IMR-90 (cell line): Measurements from ENCODE around the gene NCKAP5. TPM values are rescaled to one million over a fixed set of nuclear protein-coding genes. Genes with fewer than 3 reads are reported as not detected.

Experiments used
- ATAC-seq: fragments of 200-7000 bp; cut with Tn5 transposase; 2 replicates; pipeline ENCODE4 v1.9.1; 2020; ENCODE audit warnings: low read depth, mild to moderate bottlenecking, moderate library complexity
- BruUV-seq: library from RNA; stranded (reverse); fragments of 400-500 nt; replicated peaks from 2 replicates; lab custom pipeline; 2021; lab: Mats Ljungman, UMichigan
- CTCF ChIA-PET: fragments of 300-600 bp; formaldehyde crosslinking; extraction: SDS; loops from one replicate; lab custom pipeline; 2021; ENCODE audit warnings: antibody characterized with exemption; lab: Yijun Ruan, JAX
- POLR2A ChIA-PET: fragments of 300-600 bp; sonication (Branson Sonifier 250); formaldehyde crosslinking; loops from one replicate; lab custom pipeline; 2022; ENCODE audit warnings: antibody characterized with exemption; ENCODE audit not compliant: unreplicated experiment; lab: Charles Lee
- DNase-seq: peaks from one replicate; pipeline ENCODE4 v3.0.0; 2013
- H2AFZ ChIP-seq: replicated peaks from 2 replicates; pipeline ENCODE3; 2013; ENCODE audit warnings: low read length, mild to moderate bottlenecking; ENCODE audit not compliant: poor library complexity
- H2AK5ac ChIP-seq: 2 replicates; pipeline ENCODE4 v1.6.1; 2013; ENCODE audit warnings: low read depth, low read length, inconsistent platforms
- H2AK9ac ChIP-seq: replicated peaks from 2 replicates; pipeline ENCODE3; 2013; ENCODE audit warnings: mild to moderate bottlenecking, low read depth, low read length, moderate library complexity; ENCODE audit not compliant: poor library complexity
- H2BK120ac ChIP-seq: 2 replicates; pipeline ENCODE4 v1.6.1; 2013; ENCODE audit warnings: low read depth, low read length, inconsistent platforms
- H2BK15ac ChIP-seq: 3 replicates; pipeline ENCODE4 v1.6.1; 2013; ENCODE audit warnings: low read depth, low read length, inconsistent platforms
- H2BK20ac ChIP-seq: 2 replicates; pipeline ENCODE4 v1.6.1; 2013; ENCODE audit warnings: low read depth, mild to moderate bottlenecking, inconsistent platforms, low read length, moderate library complexity
- H2BK5ac ChIP-seq: 2 replicates; pipeline ENCODE4 v1.6.1; 2013; ENCODE audit warnings: mild to moderate bottlenecking, low read depth, low read length, inconsistent platforms; ENCODE audit not compliant: poor library complexity, severe bottlenecking
- H3K14ac ChIP-seq: replicated peaks from 2 replicates; pipeline ENCODE4 v1.6.1; 2013; ENCODE audit warnings: low read depth, low read length, inconsistent platforms
- H3K18ac ChIP-seq: 2 replicates; pipeline ENCODE4 v1.6.1; 2013; ENCODE audit warnings: low read depth, low read length, control low read depth
- H3K23ac ChIP-seq: 2 replicates; pipeline ENCODE4 v1.6.1; 2013; ENCODE audit warnings: low read depth, low read length, inconsistent platforms
- H3K27ac ChIP-seq: 2 replicates; pipeline ENCODE4 v1.5.1; 2013; ENCODE audit warnings: mild to moderate bottlenecking, control low read depth, low read length; ENCODE audit not compliant: insufficient read depth
- H3K27me3 ChIP-seq: 2 replicates; pipeline ENCODE4 v1.6.1; 2013; ENCODE audit warnings: low read length; ENCODE audit not compliant: control insufficient read depth, insufficient read depth
- H3K36me3 ChIP-seq: 2 replicates; pipeline ENCODE4 v1.6.1; 2013; ENCODE audit warnings: low read length, mixed read lengths; ENCODE audit not compliant: control insufficient read depth, insufficient read depth
- H3K4ac ChIP-seq: 2 replicates; pipeline ENCODE4 v1.6.1; 2013; ENCODE audit warnings: low read depth, low read length, inconsistent platforms
- H3K4me1 ChIP-seq: 2 replicates; pipeline ENCODE4 v1.6.1; 2013; ENCODE audit warnings: low read length, mixed read lengths; ENCODE audit not compliant: control insufficient read depth, insufficient read depth
- H3K4me2 ChIP-seq: 2 replicates; pipeline ENCODE4 v1.6.1; 2013; ENCODE audit warnings: low read depth, mild to moderate bottlenecking, control low read depth, low read length, moderate library complexity
- H3K4me3 ChIP-seq: 2 replicates; pipeline ENCODE4 v1.5.1; 2013; ENCODE audit warnings: low read depth, mild to moderate bottlenecking, control low read depth, low read length, moderate library complexity; ENCODE audit not compliant: insufficient read depth
- H3K56ac ChIP-seq: 2 replicates; pipeline ENCODE4 v1.6.1; 2013; ENCODE audit warnings: low read length, inconsistent platforms; ENCODE audit not compliant: insufficient read depth; ENCODE audit errors: extremely low read depth
- H3K79me1 ChIP-seq, 2 experiments: 2 replicates each; pipeline ENCODE4 v1.6.1; 2013; ENCODE audit warnings: low read length in 2 of 2, inconsistent platforms in 1 of 2, low read depth in 1 of 2
- H3K9ac ChIP-seq: 2 replicates; pipeline ENCODE4 v1.6.1; 2013; ENCODE audit warnings: low read depth, low read length, control low read depth
- H3K9me1 ChIP-seq: 2 replicates; pipeline ENCODE4 v1.6.1; 2013; ENCODE audit warnings: low read length, inconsistent platforms; ENCODE audit not compliant: insufficient read depth
- H3K9me3 ChIP-seq: 2 replicates; pipeline ENCODE4 v1.6.1; 2013; ENCODE audit warnings: low read length; ENCODE audit not compliant: control insufficient read depth, insufficient read depth
- H4K20me1 ChIP-seq: 2 replicates; pipeline ENCODE4 v1.6.1; 2013; ENCODE audit warnings: low read length, inconsistent platforms; ENCODE audit not compliant: insufficient read depth
- H4K5ac ChIP-seq: 2 replicates; pipeline ENCODE4 v1.6.1; 2013; ENCODE audit warnings: mild to moderate bottlenecking, low read depth, low read length, control low read depth
- H4K8ac ChIP-seq, 2 experiments: 2 replicates each; pipeline ENCODE4 v1.6.1; 2013; ENCODE audit warnings: low read depth in 2 of 2, low read length in 2 of 2, control low read depth in 1 of 2, inconsistent platforms in 1 of 2
- H4K91ac ChIP-seq: 2 replicates; pipeline ENCODE4 v1.6.1; 2013; ENCODE audit warnings: low read depth, low read length, inconsistent platforms; ENCODE audit not compliant: insufficient read depth
- CEBPB ChIP-seq: IDR thresholded peaks from 2 replicates; pipeline ENCODE4 v1.6.1; 2012; ENCODE audit warnings: low read depth, low read length, improper control_type of control experiment
- CHD1 ChIP-seq: IDR thresholded peaks from 2 replicates; pipeline ENCODE4 v1.6.1; 2012; ENCODE audit warnings: low read depth, low read length, improper control_type of control experiment
- FOS ChIP-seq: fragments of 150-350 bp; IDR thresholded peaks from 2 replicates; pipeline ENCODE4 v1.6.1; 2016; ENCODE audit warnings: low read depth, low read length
- MAFK ChIP-seq: IDR thresholded peaks from 2 replicates; pipeline ENCODE4 v1.6.1; 2012; ENCODE audit warnings: low read depth, low read length, improper control_type of control experiment
- MXI1 ChIP-seq: IDR thresholded peaks from 2 replicates; pipeline ENCODE4 v1.6.1; 2012; ENCODE audit warnings: low read depth, mild to moderate bottlenecking, low read length, moderate library complexity, borderline replicate concordance
- NFE2L2 ChIP-seq: fragments of 150-350 bp; IDR thresholded peaks from 2 replicates; pipeline ENCODE4 v1.6.1; 2016; ENCODE audit warnings: low read depth, mild to moderate bottlenecking, low read length
- POLR2A ChIP-seq: IDR thresholded peaks from 2 replicates; pipeline ENCODE4 v1.6.1; 2012; ENCODE audit warnings: mild to moderate bottlenecking, low read depth, low read length
- SMC3 ChIP-seq: fragments of 150-350 bp; IDR thresholded peaks from 2 replicates; pipeline ENCODE4 v1.6.1; 2016; ENCODE audit warnings: low read depth, mild to moderate bottlenecking, antibody characterized with exemption, low read length, moderate library complexity
- WGBS, 2 experiments: methylation state at CpG; one replicate each; pipeline versions ENCODE4 v1.1.5 to v1.1.7; 2013; ENCODE audit warnings: missing lambda C conversion rate in 2 of 2; ENCODE audit not compliant: insufficient read length in 1 of 2; ENCODE audit errors: extremely low coverage in 2 of 2; 5-methylcytosine and 5-hydroxymethylcytosine counted together
- dilution Hi-C: fragments of 300-500 bp; cut with HindIII; formaldehyde crosslinking; loops from one replicate; pipeline ENCODE4 v1.14.3; 2018; ENCODE audit warnings: low sequenced_read_pairs; ENCODE audit not compliant: unreplicated experiment
- in situ Hi-C: fragments of 300-500 bp; cut with MboI; formaldehyde crosslinking; loops from 3 replicates; pipeline ENCODE4 v1.14.3; 2019; ENCODE audit warnings: low sequenced_read_pairs, inconsistent platforms, mixed read lengths
- intact Hi-C: fragments of 100-400 bp; cut with micrococcal nuclease; formaldehyde crosslinking; loops from 2 replicates; pipeline ENCODE4 v1.10.0; 2022
- polyA plus RNA-seq, 3 experiments: library from polyadenylated mRNA; depleted of rRNA; stranded (reverse); fragments of >200 nt; gene quantifications; 2 replicates each; pipeline ENCODE4 v1.2.3, GENCODE V29; 2012; ENCODE audit warnings: low replicate concordance in 1 of 3
- total RNA-seq: library from RNA; depleted of rRNA; stranded (reverse); fragments of >200 nt; gene quantifications from 2 replicates; pipeline ENCODE4 v1.2.3, GENCODE V29; 2012
- TF ChIP-seq, protein P1 (sequence below): fragments of 150-350 bp; IDR thresholded peaks from 2 replicates; pipeline ENCODE4 v1.6.1; 2017; ENCODE audit warnings: mild to moderate bottlenecking, antibody characterized with exemption, low read length, low read depth
- TF ChIP-seq, protein P2 (sequence below): conservative IDR thresholded peaks from 2 replicates; pipeline ENCODE4 v1.5.1; 2012; ENCODE audit warnings: mild to moderate bottlenecking, low read depth, low read length, improper control_type of control experiment

The NCKAP5 gene
- total and polyA plus RNA-seq, 2 of the 4 experiments (the other 2 are of a cell fraction) = 2.7 to 3.9 TPM

DNA sequence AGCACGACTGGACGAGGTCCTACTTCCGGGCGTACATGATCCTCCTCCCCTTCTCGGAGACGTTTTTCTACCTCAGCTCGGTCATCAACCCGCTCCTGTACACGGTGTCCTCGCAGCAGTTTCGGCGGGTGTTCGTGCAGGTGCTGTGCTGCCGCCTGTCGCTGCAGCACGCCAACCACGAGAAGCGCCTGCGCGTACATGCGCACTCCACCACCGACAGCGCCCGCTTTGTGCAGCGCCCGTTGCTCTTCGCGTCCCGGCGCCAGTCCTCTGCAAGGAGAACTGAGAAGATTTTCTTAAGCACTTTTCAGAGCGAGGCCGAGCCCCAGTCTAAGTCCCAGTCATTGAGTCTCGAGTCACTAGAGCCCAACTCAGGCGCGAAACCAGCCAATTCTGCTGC lies 923.1 kb downstream of the NCKAP5 start:
- Histone ChIP-seq H4K5ac (no peak overlapping the region), H3K23ac (no peak overlapping the region), H4K91ac (no peak overlapping the region), H2AK5ac (no peak overlapping the region), H3K9me3 (no peaks in the 10 kb centered on the region), H2BK5ac (no peak overlapping the region), H2AFZ (no peak overlapping the region), H3K4me2 (no peak overlapping the region), H2BK15ac (no peak overlapping the region), H3K9me1 (peaks cover 22% of the 10 kb centered on the region), H3K4me1 (0 out of 2 replicates have a peak, but pooled peaks cover 3% of the 10 kb centered on the region), H2BK20ac (no peak overlapping the region), H3K79me1 (peaks cover 16 to 51% of the 10 kb centered on the region in 2 experiments; a peak in 3 of 4 replicates), H3K4ac (no peak overlapping the region), H3K4me3 (no peak overlapping the region), H3K9ac (no peak overlapping the region), H3K27ac (no peak overlapping the region), H3K27me3 (no peaks in the 10 kb centered on the region), H3K18ac (no peak overlapping the region), H3K14ac (no peak overlapping the region), H3K56ac (no peak overlapping the region), H4K20me1 (peaks cover 6% of the 10 kb centered on the region; the same call in 1 of the 2 replicates), H4K8ac (peak overlapping the region in 1 of 2 experiments; percentile 5; a peak in 1 of 4 replicates), H2BK120ac (no peak overlapping the region), H3K36me3 (peaks cover 21% of the 10 kb centered on the region), H2AK9ac (no peak overlapping the region)
- POLR2A ChIA-PET = no interaction called here
- CTCF ChIA-PET = no interaction called here
- dilution Hi-C loops (no loop called here), intact Hi-C loops (loop anchor here (10.0 kb wide), 1 partner anchor 360 kb away; no protein-coding TSS in a partner anchor), in situ Hi-C loops (no loop called here)
- WGBS, 2 experiments = 71% methylated on average over 27 of the region's 35 CpGs; no CpG with 5 or more reads in 1 of the 2 experiments
- TSS peak; percentile 50 for BruUV-seq
- TF ChIP-seq, protein P1, sequence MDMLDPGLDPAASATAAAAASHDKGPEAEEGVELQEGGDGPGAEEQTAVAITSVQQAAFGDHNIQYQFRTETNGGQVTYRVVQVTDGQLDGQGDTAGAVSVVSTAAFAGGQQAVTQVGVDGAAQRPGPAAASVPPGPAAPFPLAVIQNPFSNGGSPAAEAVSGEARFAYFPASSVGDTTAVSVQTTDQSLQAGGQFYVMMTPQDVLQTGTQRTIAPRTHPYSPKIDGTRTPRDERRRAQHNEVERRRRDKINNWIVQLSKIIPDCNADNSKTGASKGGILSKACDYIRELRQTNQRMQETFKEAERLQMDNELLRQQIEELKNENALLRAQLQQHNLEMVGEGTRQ = no peak
- no peak for TF ChIP-seq CHD1
- no peak for TF ChIP-seq NFE2L2
- no peak for TF ChIP-seq CEBPB
- TF ChIP-seq SMC3 = no peak
- no peak for TF ChIP-seq MAFK
- no peak for TF ChIP-seq FOS
- no peak for TF ChIP-seq POLR2A
- no peak for TF ChIP-seq MXI1
- TF ChIP-seq, protein P2, sequence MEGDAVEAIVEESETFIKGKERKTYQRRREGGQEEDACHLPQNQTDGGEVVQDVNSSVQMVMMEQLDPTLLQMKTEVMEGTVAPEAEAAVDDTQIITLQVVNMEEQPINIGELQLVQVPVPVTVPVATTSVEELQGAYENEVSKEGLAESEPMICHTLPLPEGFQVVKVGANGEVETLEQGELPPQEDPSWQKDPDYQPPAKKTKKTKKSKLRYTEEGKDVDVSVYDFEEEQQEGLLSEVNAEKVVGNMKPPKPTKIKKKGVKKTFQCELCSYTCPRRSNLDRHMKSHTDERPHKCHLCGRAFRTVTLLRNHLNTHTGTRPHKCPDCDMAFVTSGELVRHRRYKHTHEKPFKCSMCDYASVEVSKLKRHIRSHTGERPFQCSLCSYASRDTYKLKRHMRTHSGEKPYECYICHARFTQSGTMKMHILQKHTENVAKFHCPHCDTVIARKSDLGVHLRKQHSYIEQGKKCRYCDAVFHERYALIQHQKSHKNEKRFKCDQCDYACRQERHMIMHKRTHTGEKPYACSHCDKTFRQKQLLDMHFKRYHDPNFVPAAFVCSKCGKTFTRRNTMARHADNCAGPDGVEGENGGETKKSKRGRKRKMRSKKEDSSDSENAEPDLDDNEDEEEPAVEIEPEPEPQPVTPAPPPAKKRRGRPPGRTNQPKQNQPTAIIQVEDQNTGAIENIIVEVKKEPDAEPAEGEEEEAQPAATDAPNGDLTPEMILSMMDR = no peak
- DNase-seq (no peak), ATAC-seq (no peak)
